Panc1 (cell line): ENCODE data around the gene AK4.

Experiments used
- CTCF ChIP-seq: fragments of 450-650 bp; IDR thresholded peaks from 2 replicates; pipeline ENCODE4 v1.5.1; 2017; ENCODE audit warnings: mild to moderate bottlenecking
- POLR2AphosphoS5 ChIP-seq: IDR thresholded peaks from 2 replicates; pipeline ENCODE4 v1.6.1; 2012; ENCODE audit warnings: mild to moderate bottlenecking, low read depth, low read length, moderate library complexity

GRCh38 chr1:65267683-65268082 is 119.7 kb downstream of the AK4 start:
- no peak for TF ChIP-seq CTCF
- no peak for TF ChIP-seq POLR2AphosphoS5
